ENCODE results near the gene TMEM125. TPM values are rescaled to one million over a fixed set of nuclear protein-coding genes. Genes with fewer than 3 reads are reported as not detected.

Gene TMEM125
- total RNA-seq, 2 donors from 2014 or later: 11.7 to 16.6 TPM

- peak; percentile 17 for DNase-seq
- peaks cover 24% of the 10 kb centered on the region for H3K9me3 Mint-ChIP-seq
- H3K36me3 Mint-ChIP-seq (ENCODE audit: low read depth): no peaks in the 10 kb centered on the region
- Histone ChIP-seq H3K9ac (ENCODE audit: extremely low read depth, low read length, poor library complexity, severe bottlenecking) (no peak overlapping the region), H3K4me1 (ENCODE audit: control insufficient read depth, insufficient read depth, low read length) (no peaks in the 10 kb centered on the region), H3K36me3 (ENCODE audit: control insufficient read depth, insufficient read depth, low read length) (no peaks in the 10 kb centered on the region), H3K27ac (ENCODE audit: low read depth, low read length) (no peak overlapping the region), H3K4me3 (ENCODE audit: low read length) (no peak overlapping the region), H3K27me3 (ENCODE audit: control insufficient read depth, insufficient read depth, low read length, poor library complexity, severe bottlenecking) (no peaks in the 10 kb centered on the region), H3K9me3 (ENCODE audit: control insufficient read depth, low read length) (peaks cover 22% of the 10 kb centered on the region)
- TF ChIP-seq CTCF (conservative IDR thresholded peaks at IDR 0.05): no peak
- no peaks in the 10 kb centered on the region for H3K27me3 Mint-ChIP-seq (ENCODE audit: insufficient read depth)
- peaks cover 18% of the 10 kb centered on the region for H3K4me1 Mint-ChIP-seq
- no peak overlapping the region for H3K27ac Mint-ChIP-seq
- H3K4me3 Mint-ChIP-seq: no peak overlapping the region
- WGBS, 2 experiments (ENCODE audit: insufficient coverage in 1 of 2, insufficient read length in 1 of 2): 96 to 100% methylated on average over 5 of the region's 5 CpGs
These were observed 52.7 kb downstream of the TMEM125 start for GRCh38 chr1:43322506-43322905.

Other genes starting within 250 kb of the TMEM125 start
- gene EBNA1BP2, start 97.7 kb upstream of the TMEM125 start, total RNA-seq: 10 to 100 TPM; 50.2 to 51.7 TPM
- under 1 TPM; 0.82 to 0.90 TPM for gene CFAP57, start 97.7 kb upstream of the TMEM125 start, total RNA-seq
- gene C1orf210, start 15.6 kb downstream of the TMEM125 start, total RNA-seq: 10 to 100 TPM in 1 of 2 donors, 1 to 10 TPM in 1; 9.7 to 17.9 TPM
- gene TIE1, start 31.0 kb downstream of the TMEM125 start, total RNA-seq: under 1 TPM; 0.40 to 0.99 TPM
- gene MPL, start 67.8 kb downstream of the TMEM125 start, total RNA-seq: 1 to 10 TPM in 1 of 2 donors, under 1 TPM in 1; 0.64 to 1.2 TPM
- gene CDC20, start 89.0 kb downstream of the TMEM125 start, total RNA-seq: 100 to 1,000 TPM; 126 to 149 TPM
- 10 to 100 TPM; 24.4 to 28.3 TPM for gene ELOVL1, start 98.0 kb downstream of the TMEM125 start, total RNA-seq
- 10 to 100 TPM; 16.1 to 18.8 TPM for gene MED8, start 119.8 kb downstream of the TMEM125 start, total RNA-seq
- 10 to 100 TPM; 55.6 to 59.7 TPM for gene SZT2, start 119.9 kb downstream of the TMEM125 start, total RNA-seq
- gene HYI, start 183.9 kb downstream of the TMEM125 start, total RNA-seq: 10 to 100 TPM; 34.4 to 34.8 TPM

Data from endodermal cell (in vitro differentiated cells).